Activated CD4-positive, CD25-positive, alpha-beta regulatory T cell treated with anti-CD3 and anti-CD28 coated beads, Interleukin-2, amount 50 U/mL, for 72 hours (primary cell): ENCODE data around the gene RCAN2.

Experiments used
- DNase-seq: peaks from one replicate; pipeline ENCODE4 v3.0.0; 2021

The RCAN2 gene

DNA sequence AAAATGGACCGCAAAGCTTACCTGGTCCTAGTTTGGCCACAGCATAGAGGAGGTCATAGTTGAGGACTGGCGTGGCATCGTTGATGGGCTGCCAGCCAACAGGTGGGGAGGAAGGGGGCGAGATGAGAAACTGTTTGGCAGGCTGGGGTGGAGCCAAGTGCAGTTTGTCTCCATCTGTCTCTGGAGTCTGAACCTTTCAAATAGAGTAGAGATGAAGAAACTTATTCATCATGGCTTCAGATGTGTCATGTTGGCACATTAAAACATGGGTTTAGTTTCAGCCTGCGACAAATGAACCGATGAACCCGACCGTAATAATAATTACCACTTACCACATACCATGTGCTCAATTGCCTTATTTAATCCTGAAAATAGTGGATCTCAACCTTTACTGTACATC is 244.5 kb downstream of the RCAN2 start:
- DNase-seq = no peak

DNA sequence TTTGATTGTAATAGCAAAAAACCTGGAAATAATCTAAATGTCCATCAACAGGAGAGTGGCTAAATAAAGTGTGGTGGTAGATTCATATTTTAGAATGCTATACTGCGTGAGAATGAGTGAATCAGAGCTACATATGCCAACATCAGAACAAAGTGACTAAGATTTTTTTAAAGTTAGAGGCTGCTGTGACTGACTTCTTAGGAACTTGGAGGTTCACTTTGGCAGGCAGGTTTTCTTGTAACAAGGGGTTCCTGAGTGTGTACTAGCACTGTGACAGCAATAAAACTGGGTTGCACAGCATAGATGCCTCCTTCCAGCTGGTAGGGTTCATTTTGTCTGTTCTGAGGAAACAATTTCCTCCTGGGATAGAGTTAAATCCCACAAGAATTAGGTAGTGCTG is 245.2 kb downstream of the RCAN2 start:
- no peak for DNase-seq

- DNase-seq = no peak
Observed at GRCh38 chr6:46244670-46245069, 246.6 kb downstream of the RCAN2 start.

- DNase-seq = no peak
Observed at GRCh38 chr6:46243754-46244153, 247.5 kb downstream of the RCAN2 start.

- DNase-seq = no peak
Observed at GRCh38 chr6:46242921-46243320, 248.3 kb downstream of the RCAN2 start.

GRCh38 chr6:46240866-46241565 is 250.2 kb downstream of the RCAN2 start:
- DNase-seq = no peak

DNA sequence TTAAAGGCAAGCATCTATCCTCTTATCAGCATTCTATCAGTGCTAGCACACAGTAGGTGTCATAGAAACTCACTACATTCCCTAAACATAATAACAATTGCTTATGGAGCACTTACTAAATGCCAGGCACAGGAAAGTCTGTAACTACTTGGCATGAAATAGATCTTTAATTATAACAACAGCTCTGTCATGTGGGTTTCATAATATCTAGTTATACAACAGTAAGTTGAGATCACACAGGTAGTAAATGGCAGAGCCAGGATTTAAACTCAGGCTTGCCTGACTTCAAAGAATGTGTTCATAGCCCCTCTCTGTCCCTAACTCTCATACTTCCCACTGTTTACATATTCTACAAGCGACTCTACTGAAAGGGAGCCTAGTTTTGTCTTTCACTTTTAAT is 254.5 kb downstream of the RCAN2 start:
- no peak for DNase-seq

- no peak for DNase-seq
Observed at GRCh38 chr6:46235242-46235641, 256.0 kb downstream of the RCAN2 start.

DNA sequence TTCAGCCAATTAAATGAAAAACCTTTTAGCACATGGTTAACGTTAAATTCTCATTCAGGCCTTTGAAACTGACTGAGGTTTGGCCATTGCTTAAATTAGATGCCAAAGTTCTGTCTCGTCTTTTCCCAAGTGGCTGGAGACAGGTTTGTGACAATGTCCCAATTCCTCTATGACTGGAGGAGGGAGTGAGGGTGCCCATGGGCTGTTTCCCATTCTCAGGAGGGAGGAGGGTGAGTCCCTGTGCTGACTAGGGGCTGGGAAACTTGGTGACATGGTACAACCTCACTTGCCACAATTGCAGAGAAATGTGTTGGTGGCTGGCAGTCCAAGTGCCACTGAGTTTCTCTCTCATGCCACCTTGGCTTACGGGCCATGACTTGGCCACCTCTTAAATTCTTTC is 256.5 kb downstream of the RCAN2 start:
- no peak for DNase-seq

GRCh38 chr6:46234156-46234556 is 257.1 kb downstream of the RCAN2 start:
- no peak for DNase-seq

DNA sequence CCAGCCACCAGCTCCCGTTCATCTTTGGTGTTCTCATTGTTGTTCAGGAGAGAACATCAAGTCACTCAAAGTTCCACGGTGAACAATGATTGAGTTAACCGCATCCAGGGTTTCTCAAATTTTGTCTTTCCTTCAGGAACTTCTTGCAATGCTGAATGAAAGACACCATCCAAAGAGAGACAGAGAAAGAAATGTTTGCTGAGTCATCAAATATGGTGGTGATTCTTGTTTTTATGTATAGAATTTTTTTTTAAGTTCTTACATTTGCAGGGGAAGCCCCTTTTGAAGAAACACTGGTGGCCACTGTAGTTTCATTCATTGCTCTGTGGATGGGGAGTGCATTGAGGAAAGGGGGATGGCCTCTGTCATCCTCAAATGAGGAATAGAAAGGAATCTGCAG is 258.1 kb downstream of the RCAN2 start:
- DNase-seq = no peak

- DNase-seq = no peak
Observed at GRCh38 chr6:46222286-46222685, 269.0 kb downstream of the RCAN2 start.

DNA sequence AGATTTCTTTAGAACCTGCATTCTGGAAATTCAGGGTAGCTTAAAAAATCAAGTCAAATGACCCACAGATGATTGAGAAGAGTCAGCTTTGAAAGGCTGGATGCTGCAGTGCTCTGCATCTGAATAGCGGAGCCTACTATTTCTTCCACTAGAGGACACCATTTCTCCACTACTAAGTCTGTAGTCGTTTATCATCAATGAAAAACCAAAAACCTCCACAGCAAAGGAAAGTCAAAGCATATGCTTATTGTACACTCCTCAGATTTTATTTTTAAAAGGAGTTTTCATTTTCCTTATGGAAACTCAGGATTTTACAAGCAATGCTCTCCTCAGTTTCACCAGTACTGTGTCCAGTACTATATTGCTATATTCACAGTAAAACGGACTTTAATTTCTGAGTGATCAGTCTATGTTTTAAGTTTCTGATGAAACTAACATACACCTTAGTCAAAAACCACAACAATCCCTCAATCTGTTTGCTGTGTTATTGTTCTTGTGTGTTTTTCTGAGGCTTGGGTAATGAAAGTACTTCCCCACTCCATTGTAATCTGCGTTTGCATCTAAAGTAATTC is 269.9 kb downstream of the RCAN2 start:
- DNase-seq = no peak

- no peak for DNase-seq
Observed at GRCh38 chr6:46220352-46221221, 270.7 kb downstream of the RCAN2 start.

GRCh38 chr6:46219661-46220060 is 271.6 kb downstream of the RCAN2 start:
- no peak for DNase-seq

DNA sequence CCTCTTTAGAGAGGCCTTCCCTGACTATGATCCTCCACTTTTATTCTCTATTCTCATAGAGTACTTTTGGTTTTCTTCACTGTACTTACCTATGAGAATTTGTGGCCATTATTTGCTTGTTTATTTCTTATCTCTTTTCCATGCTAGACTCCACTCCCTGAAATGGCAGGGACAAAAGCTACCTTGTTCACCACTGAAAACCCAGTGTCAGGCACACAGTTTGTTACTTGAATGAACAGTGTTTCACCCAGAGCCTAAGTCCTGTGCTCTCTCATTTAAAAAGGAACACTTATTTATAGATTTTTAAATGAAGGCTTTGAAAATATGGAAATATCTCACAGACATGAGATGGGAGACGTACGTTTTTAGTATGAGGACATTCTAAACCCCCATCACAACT is 272.8 kb downstream of the RCAN2 start:
- DNase-seq = no peak

DNA sequence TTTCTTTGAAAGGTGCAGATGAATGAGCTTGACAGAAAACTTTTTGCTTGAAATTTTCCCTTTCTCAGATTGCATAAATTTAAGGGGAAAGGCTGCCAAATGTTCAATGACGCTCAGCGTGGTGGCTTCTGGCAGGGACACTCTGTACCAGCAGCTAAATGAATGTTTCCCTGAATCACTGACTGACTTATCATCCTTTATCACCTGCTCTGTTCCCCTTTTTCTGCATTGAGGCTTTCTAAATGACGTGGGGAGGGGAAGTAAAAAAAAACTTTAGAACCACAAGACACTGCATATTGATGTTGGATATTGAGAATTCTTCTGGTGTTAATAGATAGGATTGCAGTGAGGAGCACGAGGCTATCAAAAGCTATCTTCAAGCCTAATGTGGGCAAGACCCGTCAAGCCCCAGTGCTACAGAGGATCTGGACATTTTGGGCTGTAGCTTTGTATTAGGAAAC is 273.5 kb downstream of the RCAN2 start:
- DNase-seq = no peak

DNA sequence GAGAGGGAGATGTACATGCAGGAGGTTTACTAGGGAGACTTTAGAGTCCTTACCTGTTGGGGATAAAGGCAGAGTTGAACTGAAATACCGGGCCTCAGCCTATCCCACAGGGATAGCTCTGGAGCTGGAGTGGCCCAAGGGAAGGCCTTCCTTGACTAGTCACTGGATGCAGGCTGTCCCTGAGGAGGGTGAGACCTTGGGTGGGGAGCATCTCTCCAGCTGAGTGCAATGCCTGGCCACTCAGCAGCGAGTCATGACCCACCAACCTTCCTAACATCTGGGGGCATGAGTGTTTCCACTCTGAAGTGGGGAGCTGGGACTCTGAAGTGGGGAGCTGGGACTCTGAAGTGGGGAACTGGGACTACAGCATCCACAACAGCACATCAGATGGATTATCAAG is 274.4 kb downstream of the RCAN2 start:
- no peak for DNase-seq

- DNase-seq = no peak
Observed at GRCh38 chr6:46215777-46216176, 275.5 kb downstream of the RCAN2 start.

- no peak for DNase-seq
Observed at GRCh38 chr6:46215213-46215612, 276.0 kb downstream of the RCAN2 start.

DNA sequence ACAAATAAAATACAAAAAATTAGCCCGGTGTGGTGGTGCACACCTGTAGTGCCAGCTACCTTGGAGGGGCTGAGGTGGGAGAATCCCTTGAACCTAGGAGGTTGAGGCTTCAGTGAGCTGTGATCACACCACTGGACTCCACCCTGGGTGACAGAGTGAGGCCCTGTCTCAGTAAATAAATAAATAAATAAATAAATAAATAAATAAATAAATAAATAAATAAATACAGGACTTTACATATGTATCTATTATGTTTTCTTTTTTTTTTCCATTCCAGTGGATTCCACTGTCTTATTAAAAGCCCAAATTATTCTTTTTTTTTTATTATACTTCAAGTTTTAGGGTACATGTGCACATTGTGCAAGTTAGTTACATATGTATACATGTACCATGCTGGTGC is 279.3 kb downstream of the RCAN2 start:
- no peak for DNase-seq

- no peak for DNase-seq
Observed at GRCh38 chr6:46210294-46210693, 281.0 kb downstream of the RCAN2 start.

GRCh38 chr6:46208303-46208702 is 282.9 kb downstream of the RCAN2 start:
- DNase-seq = no peak

- no peak for DNase-seq
Observed at GRCh38 chr6:46207174-46207573, 284.1 kb downstream of the RCAN2 start.
